SU-DHL-6 (cell line): ENCODE results near the gene SLC2A1.

Source experiments
- H2AFZ ChIP-seq: fragments of 200-600 bp; sonication (generic); 2 replicates; pipeline ENCODE4 v1.6.1; 2014; ENCODE audit warnings: low read depth, mild to moderate bottlenecking, moderate library complexity, mixed read lengths, antibody characterized with exemption, low read length; ENCODE audit not compliant: severe bottlenecking
- H3F3A ChIP-seq: fragments of 200-600 bp; shearing (Covaris generic); 2 replicates; pipeline ENCODE4 v1.6.0; 2016; ENCODE audit warnings: antibody characterized with exemption, mild to moderate bottlenecking; ENCODE audit not compliant: insufficient read depth
- H3K27ac ChIP-seq: fragments of 200-600 bp; sonication (generic); 2 replicates; pipeline ENCODE4 v1.5.1; 2016; ENCODE audit warnings: low read depth, mild to moderate bottlenecking, low read length, moderate library complexity, mixed read lengths
- H3K27me3 ChIP-seq: fragments of 200-600 bp; sonication (generic), shearing (Covaris generic); 2 replicates; pipeline ENCODE4 v1.6.0; 2014; ENCODE audit warnings: mild to moderate bottlenecking, low read length
- H3K36me3 ChIP-seq: fragments of 200-600 bp; sonication (generic); 2 replicates; pipeline ENCODE4 v1.6.1; 2014; ENCODE audit warnings: mild to moderate bottlenecking, low read length, mixed read lengths
- H3K4me2 ChIP-seq: fragments of 300-600, 200-600 bp; shearing (Covaris generic), sonication (generic); 2 replicates; pipeline ENCODE4 v1.6.0; 2014; ENCODE audit warnings: low read length, low read depth, mild to moderate bottlenecking; ENCODE audit not compliant: poor library complexity, severe bottlenecking
- H3K4me3 ChIP-seq: fragments of 200-600 bp; sonication (generic); 2 replicates; pipeline ENCODE4 v1.5.1; 2014; ENCODE audit warnings: antibody characterized with exemption, low read length, mild to moderate bottlenecking, mixed read lengths; ENCODE audit not compliant: insufficient read depth, poor library complexity, severe bottlenecking
- H3K79me2 ChIP-seq: fragments of 200-600 bp; sonication (generic); 2 replicates; pipeline ENCODE4 v1.6.1; 2014; ENCODE audit warnings: mild to moderate bottlenecking, low read length, moderate library complexity; ENCODE audit not compliant: insufficient read depth
- H3K9ac ChIP-seq: fragments of 200-600 bp; sonication (generic); 2 replicates; pipeline ENCODE4 v1.7.0; 2014; ENCODE audit warnings: mild to moderate bottlenecking, low read length
- H3K9me2 ChIP-seq: fragments of 200-600 bp; sonication (generic); replicated peaks from 2 replicates; pipeline ENCODE4 v1.6.1; 2014; ENCODE audit warnings: low read length; ENCODE audit not compliant: insufficient read depth
- H3K9me3 ChIP-seq: fragments of 200-600 bp; sonication (generic); 2 replicates; pipeline ENCODE4 v1.6.1; 2014; ENCODE audit warnings: low read length, mixed read lengths; ENCODE audit not compliant: insufficient read depth
- H4K20me1 ChIP-seq: fragments of 200-600 bp; sonication (generic); 2 replicates; pipeline ENCODE4 v1.6.1; 2014; ENCODE audit warnings: low read depth, mild to moderate bottlenecking, antibody characterized with exemption, low read length, moderate library complexity, mixed read lengths
- EZH2phosphoT487 ChIP-seq: fragments of 200-600 bp; sonication (generic), shearing (Covaris generic); conservative IDR thresholded peaks from 2 replicates; pipeline ENCODE4 v1.6.1; 2018; ENCODE audit warnings: mild to moderate bottlenecking, antibody characterized with exemption, low read length, moderate library complexity, mixed read lengths
- TF ChIP-seq, protein P1 (sequence below): fragments of 200-600 bp; sonication (generic); IDR thresholded peaks from one replicate; pipeline ENCODE4 v1.5.1; 2017; ENCODE audit warnings: antibody characterized with exemption, mild to moderate bottlenecking, low read length, moderate library complexity; ENCODE audit not compliant: insufficient read depth, poor library complexity, severe bottlenecking

SLC2A1 gene

DNA sequence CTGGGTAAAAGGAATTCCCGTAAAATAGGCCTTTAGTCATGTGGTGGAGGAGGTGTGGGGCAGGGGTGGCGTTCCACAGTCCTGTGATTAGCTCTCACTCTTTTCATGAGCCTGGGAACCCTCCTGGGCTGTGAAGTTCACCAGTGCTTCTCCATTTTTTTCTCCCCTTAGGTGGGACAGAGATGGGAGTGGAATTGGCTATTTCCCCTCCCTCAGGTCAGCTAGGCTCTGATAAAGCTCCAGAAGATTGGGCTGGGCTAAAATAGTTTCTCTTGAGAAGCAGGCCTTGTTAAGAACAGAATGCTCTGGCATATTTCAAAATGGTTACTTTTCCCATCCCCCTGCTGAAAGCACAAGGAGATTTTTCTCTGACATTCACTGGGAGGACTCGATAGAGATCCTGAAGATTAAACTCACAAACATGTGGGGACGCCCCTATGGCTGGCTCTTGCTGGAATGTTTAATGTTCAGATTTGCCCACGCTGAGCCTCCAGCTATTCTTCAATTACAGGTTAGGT, 33.4 kb upstream of the SLC2A1 start:
- H4K20me1 ChIP-seq: no peaks in the 10 kb centered on the region
- H3K9ac ChIP-seq: no peak overlapping the region
- no peaks in the 10 kb centered on the region for H3K27me3 ChIP-seq
- H3K4me3 ChIP-seq: no peak overlapping the region
- H3F3A ChIP-seq: no peaks in the 10 kb centered on the region
- no peaks in the 10 kb centered on the region for H3K79me2 ChIP-seq
- H3K36me3 ChIP-seq: no peaks in the 10 kb centered on the region
- H3K9me2 ChIP-seq: no peaks in the 10 kb centered on the region
- H3K4me2 ChIP-seq: no peak overlapping the region
- TF ChIP-seq, protein P1, sequence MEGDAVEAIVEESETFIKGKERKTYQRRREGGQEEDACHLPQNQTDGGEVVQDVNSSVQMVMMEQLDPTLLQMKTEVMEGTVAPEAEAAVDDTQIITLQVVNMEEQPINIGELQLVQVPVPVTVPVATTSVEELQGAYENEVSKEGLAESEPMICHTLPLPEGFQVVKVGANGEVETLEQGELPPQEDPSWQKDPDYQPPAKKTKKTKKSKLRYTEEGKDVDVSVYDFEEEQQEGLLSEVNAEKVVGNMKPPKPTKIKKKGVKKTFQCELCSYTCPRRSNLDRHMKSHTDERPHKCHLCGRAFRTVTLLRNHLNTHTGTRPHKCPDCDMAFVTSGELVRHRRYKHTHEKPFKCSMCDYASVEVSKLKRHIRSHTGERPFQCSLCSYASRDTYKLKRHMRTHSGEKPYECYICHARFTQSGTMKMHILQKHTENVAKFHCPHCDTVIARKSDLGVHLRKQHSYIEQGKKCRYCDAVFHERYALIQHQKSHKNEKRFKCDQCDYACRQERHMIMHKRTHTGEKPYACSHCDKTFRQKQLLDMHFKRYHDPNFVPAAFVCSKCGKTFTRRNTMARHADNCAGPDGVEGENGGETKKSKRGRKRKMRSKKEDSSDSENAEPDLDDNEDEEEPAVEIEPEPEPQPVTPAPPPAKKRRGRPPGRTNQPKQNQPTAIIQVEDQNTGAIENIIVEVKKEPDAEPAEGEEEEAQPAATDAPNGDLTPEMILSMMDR: no peak
- no peak for TF ChIP-seq EZH2phosphoT487
- no peaks in the 10 kb centered on the region for H3K9me3 ChIP-seq
- no peak overlapping the region for H3K27ac ChIP-seq
- H2AFZ ChIP-seq: no peak overlapping the region

DNA sequence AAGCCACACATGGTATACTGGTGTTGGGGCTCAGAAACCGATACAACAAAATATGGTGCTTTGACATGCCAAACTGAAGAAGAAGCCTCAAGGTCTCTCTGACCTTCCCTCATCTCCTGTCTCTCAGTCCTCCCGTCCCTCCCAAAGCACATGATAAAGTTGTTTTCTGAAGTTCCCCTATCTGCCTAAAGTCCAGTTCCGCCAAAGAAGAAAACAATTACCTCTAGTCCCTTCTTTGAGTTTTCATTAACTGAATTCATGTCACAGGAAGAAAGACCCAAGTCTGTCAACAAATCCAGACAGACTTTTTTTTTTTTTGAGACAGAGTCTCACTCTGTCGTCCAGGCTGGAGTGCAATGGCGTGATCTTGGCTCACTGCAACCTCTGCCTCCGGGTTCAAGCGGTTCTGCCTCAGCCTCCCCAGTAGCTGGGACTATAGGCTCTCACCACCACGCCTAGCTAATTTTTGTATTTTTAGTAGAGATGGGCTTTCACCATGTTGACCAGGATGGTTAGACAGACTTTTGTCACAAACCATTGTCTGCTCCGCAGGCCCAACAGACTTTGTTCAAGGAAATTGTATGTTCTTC, 32.2 kb upstream of the SLC2A1 start:
- no peaks in the 10 kb centered on the region for H3K27me3 ChIP-seq
- no peak overlapping the region for H3K4me3 ChIP-seq
- H3K9me2 ChIP-seq: no peaks in the 10 kb centered on the region
- H3K4me2 ChIP-seq: no peak overlapping the region
- no peaks in the 10 kb centered on the region for H3F3A ChIP-seq
- H3K9me3 ChIP-seq: no peaks in the 10 kb centered on the region
- H3K36me3 ChIP-seq: no peaks in the 10 kb centered on the region
- H3K27ac ChIP-seq: no peak overlapping the region
- no peak overlapping the region for H3K9ac ChIP-seq
- no peaks in the 10 kb centered on the region for H4K20me1 ChIP-seq
- no peak for TF ChIP-seq EZH2phosphoT487
- TF ChIP-seq, protein P1: no peak
- H2AFZ ChIP-seq: no peak overlapping the region
- H3K79me2 ChIP-seq: no peaks in the 10 kb centered on the region

DNA sequence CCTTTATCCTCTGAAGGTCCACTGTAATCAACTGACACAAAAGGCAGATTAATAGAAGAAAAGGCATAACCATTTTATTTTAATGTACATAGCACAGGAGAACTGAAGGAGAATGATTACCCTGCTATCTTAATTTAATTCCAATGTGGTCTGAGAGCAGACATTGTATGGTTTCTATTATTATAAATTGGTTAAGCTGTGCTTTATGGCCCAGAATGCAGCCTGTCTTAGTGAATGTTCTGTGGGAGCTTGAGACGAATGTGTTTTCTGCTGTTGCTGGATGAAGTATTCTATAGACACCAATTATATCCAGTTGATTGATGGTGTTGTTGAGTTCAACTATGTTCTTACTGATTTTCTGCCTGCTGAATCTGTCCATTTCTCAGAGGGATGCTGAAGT, 25.0 kb upstream of the SLC2A1 start:
- Histone ChIP-seq H3K9me3 (no peaks in the 10 kb centered on the region), H2AFZ (no peak overlapping the region), H3K4me3 (no peak overlapping the region), H3K36me3 (no peaks in the 10 kb centered on the region), H3K4me2 (no peak overlapping the region), H3K27me3 (no peaks in the 10 kb centered on the region), H3K27ac (no peak overlapping the region), H3K9me2 (no peaks in the 10 kb centered on the region), H3K9ac (no peak overlapping the region), H3K79me2 (no peaks in the 10 kb centered on the region), H3F3A (no peaks in the 10 kb centered on the region), H4K20me1 (no peaks in the 10 kb centered on the region)
- TF ChIP-seq EZH2phosphoT487: no peak
- TF ChIP-seq, protein P1: no peak
